GM13977 (cell line): ENCODE measurements around the gene CISD3.

Experiments
- DNase-seq: peaks from one replicate; pipeline ENCODE4 v3.0.0; 2012; ENCODE audit warnings: low spot score
- in situ Hi-C: fragments of 300-500 bp; cut with MboI; formaldehyde crosslinking; loops from one replicate; pipeline ENCODE4 v1.12.0; 2022; ENCODE audit warnings: low sequenced_read_pairs, low pct_unique_long_range_greater_than_20kb, mixed read lengths, inconsistent platforms; ENCODE audit not compliant: unreplicated experiment
- TF ChIP-seq, protein P1 (sequence below): IDR thresholded peaks from 2 replicates; pipeline ENCODE4 v1.5.1; 2012; ENCODE audit warnings: mild to moderate bottlenecking, control low read depth; ENCODE audit not compliant: insufficient read depth; ENCODE audit errors: extremely low read depth, missing control alignments

Gene CISD3

DNA sequence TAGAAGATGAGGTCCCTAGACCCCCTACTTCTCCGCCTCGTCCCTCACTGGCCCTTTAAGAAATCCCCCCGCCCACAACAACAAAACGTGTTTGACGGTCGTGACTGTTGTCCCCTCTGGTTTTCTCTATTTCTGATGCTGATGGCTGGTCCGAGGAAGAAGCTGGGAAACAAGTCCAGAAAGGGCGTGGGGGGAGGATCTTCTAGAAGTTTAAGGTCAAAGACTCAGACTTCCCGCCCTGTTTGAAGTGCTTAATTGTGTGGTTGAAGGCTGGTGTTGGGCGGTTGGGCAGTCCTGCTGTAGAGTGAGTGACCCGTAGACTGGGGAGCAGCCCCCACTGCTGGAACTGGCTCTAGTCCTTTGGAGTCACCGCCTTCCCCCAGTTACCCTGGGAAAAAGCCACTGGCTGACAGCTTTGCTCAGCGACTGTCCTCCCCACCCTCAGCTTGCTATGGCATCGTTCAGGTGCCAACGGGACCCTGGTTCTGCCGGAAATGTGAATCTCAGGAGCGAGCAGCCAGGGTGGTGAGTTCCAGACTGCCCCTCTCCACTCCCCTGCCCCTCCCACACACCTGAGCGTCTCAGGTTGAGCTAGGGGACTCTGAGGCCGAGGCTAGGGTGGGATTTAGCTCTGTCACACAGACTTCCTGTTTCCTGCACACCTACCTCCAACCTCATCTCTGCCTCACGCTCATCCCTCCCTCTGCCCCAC is 23.5 kb upstream of the CISD3 start:
- TF ChIP-seq, protein P1, sequence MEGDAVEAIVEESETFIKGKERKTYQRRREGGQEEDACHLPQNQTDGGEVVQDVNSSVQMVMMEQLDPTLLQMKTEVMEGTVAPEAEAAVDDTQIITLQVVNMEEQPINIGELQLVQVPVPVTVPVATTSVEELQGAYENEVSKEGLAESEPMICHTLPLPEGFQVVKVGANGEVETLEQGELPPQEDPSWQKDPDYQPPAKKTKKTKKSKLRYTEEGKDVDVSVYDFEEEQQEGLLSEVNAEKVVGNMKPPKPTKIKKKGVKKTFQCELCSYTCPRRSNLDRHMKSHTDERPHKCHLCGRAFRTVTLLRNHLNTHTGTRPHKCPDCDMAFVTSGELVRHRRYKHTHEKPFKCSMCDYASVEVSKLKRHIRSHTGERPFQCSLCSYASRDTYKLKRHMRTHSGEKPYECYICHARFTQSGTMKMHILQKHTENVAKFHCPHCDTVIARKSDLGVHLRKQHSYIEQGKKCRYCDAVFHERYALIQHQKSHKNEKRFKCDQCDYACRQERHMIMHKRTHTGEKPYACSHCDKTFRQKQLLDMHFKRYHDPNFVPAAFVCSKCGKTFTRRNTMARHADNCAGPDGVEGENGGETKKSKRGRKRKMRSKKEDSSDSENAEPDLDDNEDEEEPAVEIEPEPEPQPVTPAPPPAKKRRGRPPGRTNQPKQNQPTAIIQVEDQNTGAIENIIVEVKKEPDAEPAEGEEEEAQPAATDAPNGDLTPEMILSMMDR = no peak
- peak; percentile 43 for DNase-seq
- in situ Hi-C loops = no loop called here

- in situ Hi-C loops = no loop called here
- TF ChIP-seq, protein P1 = no peak
- DNase-seq = no peak
These were observed 22.3 kb upstream of the CISD3 start for GRCh38 chr17:38707678-38708351.

DNA sequence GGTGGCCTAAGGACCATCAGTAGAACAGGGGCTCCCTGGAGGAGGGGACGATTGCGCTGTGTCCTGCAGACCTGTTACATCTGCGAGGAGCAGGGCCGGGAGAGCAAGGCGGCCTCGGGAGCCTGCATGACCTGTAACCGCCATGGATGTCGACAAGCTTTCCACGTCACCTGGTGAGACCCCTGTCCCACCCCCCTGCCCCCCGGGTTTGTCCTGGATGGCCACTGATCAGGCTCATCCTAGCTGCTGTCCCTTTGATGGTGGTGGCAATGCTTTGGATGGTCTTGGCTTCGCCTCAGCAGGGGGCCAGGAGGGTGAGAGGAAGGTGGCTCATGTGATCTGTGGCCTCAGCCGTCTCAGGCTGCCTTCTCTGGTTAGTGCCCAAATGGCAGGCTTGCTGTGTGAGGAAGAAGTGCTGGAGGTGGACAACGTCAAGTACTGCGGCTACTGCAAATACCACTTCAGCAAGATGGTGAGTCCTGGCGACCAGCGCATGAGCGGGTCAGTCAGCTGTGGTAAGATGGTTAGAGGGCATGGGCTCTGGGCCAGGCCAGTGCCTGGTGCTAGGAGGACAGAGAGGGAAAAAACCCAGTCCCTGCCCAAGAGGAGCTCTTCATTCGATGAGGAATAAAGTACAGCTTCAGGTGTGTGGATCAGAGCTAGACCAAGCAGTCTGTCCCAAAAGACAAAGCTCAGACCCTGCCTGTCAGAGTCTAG is 20.9 kb upstream of the CISD3 start:
- TF ChIP-seq, protein P1 = no peak
- in situ Hi-C loops = no loop called here
- DNase-seq = no peak

DNA sequence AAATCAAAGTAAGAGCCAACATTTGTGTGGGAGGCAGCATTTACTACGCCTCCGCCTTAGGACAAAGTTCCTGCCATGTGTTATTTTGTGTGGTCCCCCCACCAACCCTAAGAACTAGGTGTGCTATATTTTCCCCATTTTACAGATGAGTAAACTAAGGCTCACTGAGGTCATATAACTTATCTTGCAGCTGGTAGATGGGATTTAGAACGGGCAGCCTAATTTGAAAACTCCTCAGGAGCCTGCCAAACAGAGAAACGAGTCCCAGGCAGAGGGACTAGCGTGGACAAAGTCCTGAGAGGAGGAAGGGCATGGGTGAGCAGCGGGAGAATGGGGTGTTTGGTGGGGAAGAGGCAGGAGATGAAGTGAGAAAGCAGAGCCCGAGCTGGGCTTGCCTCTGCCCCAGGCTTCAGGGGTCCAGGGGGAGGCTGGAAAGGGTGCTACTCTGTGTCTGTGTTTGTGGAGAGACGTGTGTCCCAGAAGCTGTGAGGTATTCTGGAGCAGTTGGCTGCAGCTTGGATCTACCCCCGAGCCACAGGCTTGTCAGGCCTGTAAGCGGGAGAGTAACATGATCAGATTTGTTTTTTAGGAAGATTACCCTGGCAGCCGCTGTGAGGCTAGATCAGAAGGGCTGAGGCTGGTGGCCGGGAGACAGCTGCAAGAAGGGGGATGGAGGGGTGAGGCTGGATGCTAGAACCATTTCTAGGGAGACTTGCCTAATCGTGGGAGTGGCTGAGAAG is 20.1 kb upstream of the CISD3 start:
- no peak for DNase-seq
- in situ Hi-C loops = no loop called here
- TF ChIP-seq, protein P1 = no peak

DNA sequence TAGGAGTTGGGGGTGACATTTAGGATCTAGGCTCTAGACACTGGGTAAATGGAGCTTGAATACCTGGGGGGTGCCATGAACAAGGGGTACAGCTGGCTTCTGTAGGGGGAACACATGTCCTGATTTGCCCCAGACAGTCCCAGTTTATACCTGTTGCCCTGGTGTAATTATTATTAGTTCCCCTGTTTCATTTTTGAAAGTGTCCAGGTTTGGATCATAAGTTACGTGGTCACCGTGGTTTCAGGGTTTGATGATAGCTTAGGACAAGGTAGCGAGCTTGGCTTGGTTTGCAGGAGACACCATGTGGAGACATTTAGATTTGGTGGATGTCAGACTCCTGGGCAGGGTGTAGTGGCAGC is 19.6 kb upstream of the CISD3 start:
- TF ChIP-seq, protein P1 = no peak
- DNase-seq = no peak
- in situ Hi-C loops = no loop called here

- in situ Hi-C loops = no loop called here
- TF ChIP-seq, protein P1 = no peak
- no peak for DNase-seq
These were observed 19.2 kb upstream of the CISD3 start for GRCh38 chr17:38710985-38711384.
